ENCODE data around the gene LSS. TPM values are rescaled to one million over a fixed set of nuclear protein-coding genes. Genes with fewer than 3 reads are reported as not detected.
"Not testable (repeated sequence)": the region's sequence is repeated elsewhere in the genome, so short reads cannot be mapped to it uniquely, and the experiment has no call there.

LSS gene
- total RNA-seq, 4 donors from 2014 or later, result 128 to 251 (median 164) TPM

DNA sequence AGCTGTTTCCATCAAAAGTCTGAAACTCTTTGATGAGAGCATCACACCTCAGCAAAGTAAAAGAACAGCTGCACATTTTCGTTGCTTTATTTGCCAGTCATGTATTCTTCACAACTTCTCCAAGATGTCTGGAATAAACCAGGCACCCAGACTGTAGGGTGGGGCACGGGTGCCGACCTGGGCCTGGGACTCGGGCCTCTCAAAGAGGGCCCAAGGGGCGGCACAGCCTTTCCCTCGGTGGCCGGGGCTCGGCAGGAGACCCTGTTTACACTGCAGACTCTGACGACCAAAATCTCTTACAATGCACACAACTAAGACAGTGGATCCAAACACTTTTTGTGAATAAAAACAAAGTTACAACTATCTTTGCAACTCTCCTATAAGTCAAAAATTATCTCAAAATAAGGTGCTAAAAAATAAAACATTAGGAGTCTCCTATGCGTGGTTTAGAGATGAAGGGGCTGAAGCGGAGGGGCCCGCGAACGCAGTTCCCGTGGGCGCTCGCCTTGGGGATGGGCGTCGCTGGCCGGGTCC is 696 bp downstream of the LSS start:
- peak overlapping the region; percentile 62 for H3K4me3 ChIP-seq
- TF ChIP-seq EP300 (IDR thresholded peaks at IDR 0.05) (no peak), POLR2AphosphoS5 (IDR thresholded peaks at IDR 0.05) (no peak), POLR2A (IDR thresholded peaks at IDR 0.05) (no peak)
- TF ChIP-seq, protein P1, sequence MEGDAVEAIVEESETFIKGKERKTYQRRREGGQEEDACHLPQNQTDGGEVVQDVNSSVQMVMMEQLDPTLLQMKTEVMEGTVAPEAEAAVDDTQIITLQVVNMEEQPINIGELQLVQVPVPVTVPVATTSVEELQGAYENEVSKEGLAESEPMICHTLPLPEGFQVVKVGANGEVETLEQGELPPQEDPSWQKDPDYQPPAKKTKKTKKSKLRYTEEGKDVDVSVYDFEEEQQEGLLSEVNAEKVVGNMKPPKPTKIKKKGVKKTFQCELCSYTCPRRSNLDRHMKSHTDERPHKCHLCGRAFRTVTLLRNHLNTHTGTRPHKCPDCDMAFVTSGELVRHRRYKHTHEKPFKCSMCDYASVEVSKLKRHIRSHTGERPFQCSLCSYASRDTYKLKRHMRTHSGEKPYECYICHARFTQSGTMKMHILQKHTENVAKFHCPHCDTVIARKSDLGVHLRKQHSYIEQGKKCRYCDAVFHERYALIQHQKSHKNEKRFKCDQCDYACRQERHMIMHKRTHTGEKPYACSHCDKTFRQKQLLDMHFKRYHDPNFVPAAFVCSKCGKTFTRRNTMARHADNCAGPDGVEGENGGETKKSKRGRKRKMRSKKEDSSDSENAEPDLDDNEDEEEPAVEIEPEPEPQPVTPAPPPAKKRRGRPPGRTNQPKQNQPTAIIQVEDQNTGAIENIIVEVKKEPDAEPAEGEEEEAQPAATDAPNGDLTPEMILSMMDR (IDR thresholded peaks at IDR 0.05), result no peak
- no peaks in the 10 kb centered on the region for H3K9me3 ChIP-seq
- peaks cover 44% of the 10 kb centered on the region for H3K4me1 ChIP-seq
- H3K36me3 ChIP-seq, result peaks cover 1% of the 10 kb centered on the region
- no peaks in the 10 kb centered on the region for H3K27me3 ChIP-seq
- peak overlapping the region; percentile 82 for H3K27ac ChIP-seq
- WGBS, result 3% methylated on average over 20 of the region's 20 CpGs
- DNase-seq (ENCODE audit: low spot score in 2 of 2), result peak in 1 of 2 donors; percentile 57

- peaks cover 44% of the 10 kb centered on the region for H3K4me1 ChIP-seq
- peaks cover 8% of the 10 kb centered on the region for H3K36me3 ChIP-seq
- H3K9me3 ChIP-seq, result no peaks in the 10 kb centered on the region
- DNase-seq (ENCODE audit: low spot score in 2 of 2), result peak in 1 of 2 donors; percentile 60
- peak overlapping the region; percentile 82 for H3K27ac ChIP-seq
- 30% methylated on average over 4 of the region's 4 CpGs for WGBS
- peak overlapping the region; percentile 62 for H3K4me3 ChIP-seq
- TF ChIP-seq EP300 (IDR thresholded peaks at IDR 0.05) (no peak), POLR2A (IDR thresholded peaks at IDR 0.05) (no peak), POLR2AphosphoS5 (IDR thresholded peaks at IDR 0.05) (no peak)
- TF ChIP-seq, protein P1 (IDR thresholded peaks at IDR 0.05), result no peak
- H3K27me3 ChIP-seq, result no peaks in the 10 kb centered on the region
Measured at GRCh38 chr21:46226920-46227599, 1.5 kb downstream of the LSS start.

GRCh38 chr21:46226146-46226545 is 2.4 kb downstream of the LSS start:
- Histone ChIP-seq H3K27me3 (no peaks in the 10 kb centered on the region), H3K27ac (no peak overlapping the region), H3K36me3 (peaks cover 17% of the 10 kb centered on the region), H3K4me3 (no peak overlapping the region), H3K9me3 (no peaks in the 10 kb centered on the region), H3K4me1 (peaks cover 44% of the 10 kb centered on the region)
- 67% methylated on average over 1 of the region's 1 CpG for WGBS
- DNase-seq (ENCODE audit: low spot score in 2 of 2), result peak in 1 of 2 donors; percentile 35
- no peak for TF ChIP-seq POLR2AphosphoS5 (IDR thresholded peaks at IDR 0.05)
- no peak for TF ChIP-seq POLR2A (IDR thresholded peaks at IDR 0.05)

GRCh38 chr21:46223661-46224060 is 4.9 kb downstream of the LSS start:
- peak in 1 of 2 donors; percentile 31 for DNase-seq (ENCODE audit: low spot score in 2 of 2)
- 91% methylated on average over 18 of the region's 18 CpGs for WGBS
- not testable (repeated sequence) for H3K4me3 ChIP-seq, H3K9me3 ChIP-seq, H3K27me3 ChIP-seq, H3K27ac ChIP-seq
- peaks cover 33% of the 10 kb centered on the region for H3K4me1 ChIP-seq
- peaks cover 39% of the 10 kb centered on the region for H3K36me3 ChIP-seq

DNA sequence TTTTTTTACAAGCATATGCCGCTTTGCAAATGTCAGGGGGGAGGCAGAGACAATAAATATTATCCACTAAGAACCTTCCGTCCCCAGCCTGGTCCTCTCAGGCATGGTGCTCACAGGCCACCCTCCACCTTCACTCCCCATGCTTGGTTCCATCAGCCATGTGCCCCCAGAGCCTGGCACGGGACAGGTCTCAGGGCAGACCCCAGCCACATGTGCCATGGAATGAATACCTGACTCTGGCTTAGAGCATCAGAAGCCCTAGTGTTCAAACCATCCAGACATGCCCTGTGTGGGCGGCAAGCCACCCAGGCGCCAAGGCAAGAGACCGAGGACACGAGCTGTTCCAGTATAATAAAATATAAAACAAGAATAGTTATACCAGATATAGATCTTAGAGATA is 5.4 kb downstream of the LSS start:
- Histone ChIP-seq H3K27me3 (no peaks in the 10 kb centered on the region), H3K27ac (no peak overlapping the region), H3K4me3 (no peak overlapping the region), H3K4me1 (peaks cover 33% of the 10 kb centered on the region), H3K36me3 (peaks cover 39% of the 10 kb centered on the region), H3K9me3 (no peaks in the 10 kb centered on the region)
- TF ChIP-seq EP300 (IDR thresholded peaks at IDR 0.05) (no peak), POLR2A (IDR thresholded peaks at IDR 0.05) (no peak), POLR2AphosphoS5 (IDR thresholded peaks at IDR 0.05) (no peak)
- TF ChIP-seq, protein P1 (IDR thresholded peaks at IDR 0.05), result no peak
- 82% methylated on average over 7 of the region's 7 CpGs for WGBS
- peak in 1 of 2 donors; percentile 40 for DNase-seq (ENCODE audit: low spot score in 2 of 2)

- peak in 1 of 2 donors; percentile 52 for DNase-seq (ENCODE audit: low spot score in 2 of 2)
- no peak overlapping the region for H3K4me3 ChIP-seq
- H3K9me3 ChIP-seq, result no peaks in the 10 kb centered on the region
- no peak for TF ChIP-seq EP300 (IDR thresholded peaks at IDR 0.05)
- no peak for TF ChIP-seq POLR2A (IDR thresholded peaks at IDR 0.05)
- TF ChIP-seq POLR2AphosphoS5 (IDR thresholded peaks at IDR 0.05), result no peak
- TF ChIP-seq, protein P1 (IDR thresholded peaks at IDR 0.05), result no peak
- WGBS, result 69% methylated on average over 4 of the region's 11 CpGs
- H3K27ac ChIP-seq, result no peak overlapping the region
- peaks cover 39% of the 10 kb centered on the region for H3K36me3 ChIP-seq
- peaks cover 29% of the 10 kb centered on the region for H3K4me1 ChIP-seq
- H3K27me3 ChIP-seq, result no peaks in the 10 kb centered on the region
Measured at GRCh38 chr21:46222436-46223116, 6.0 kb downstream of the LSS start.
